Spleen (tissue), 11 donors: Measurements from ENCODE around the gene DSTYK. TPM values are rescaled to one million over a fixed set of nuclear protein-coding genes. Genes with fewer than 3 reads are reported as not detected.

ENCODE experiments used
- DNase-seq: peaks from one replicate; pipeline ENCODE4 v3.0.0-alpha.2; 2020
- H3K27ac ChIP-seq, 8 donors: fragments of 200-600 bp; sonication (generic) in 7 of 8; 1 replicate in 4 of 8; 2 replicates in 4 of 8; pipeline versions ENCODE4 v1.5.0 to v1.8.0; 2016 to 2021; ENCODE audit warnings: inconsistent platforms in 4 of 8, mild to moderate bottlenecking in 4 of 8, moderate library complexity in 1 of 8
- H3K27me3 ChIP-seq, 7 donors: fragments of 200-600 bp; sonication (generic) in 6 of 7; replicated peaks in 1 of 7; 1 replicate in 4 of 7; 2 replicates in 3 of 7; pipeline versions ENCODE4 v1.5.0 to v1.8.0; 2016 to 2021; ENCODE audit warnings: inconsistent platforms in 3 of 7, mild to moderate bottlenecking in 1 of 7
- H3K36me3 ChIP-seq, 6 donors: fragments of 200-600 bp; sonication (generic) in 5 of 6; 1 replicate in 4 of 6; 2 replicates in 2 of 6; pipeline versions ENCODE4 v1.5.0 to v1.8.0; 2016 to 2021; ENCODE audit warnings: inconsistent platforms in 2 of 6
- H3K4me1 ChIP-seq, 6 donors: fragments of 200-600 bp; sonication (generic) in 5 of 6; 1 replicate in 3 of 6; 2 replicates in 3 of 6; pipeline versions ENCODE4 v1.5.0 to v1.8.0; 2016 to 2021; ENCODE audit warnings: inconsistent platforms in 3 of 6
- H3K4me3 ChIP-seq, 8 donors: fragments of 200-600 bp; sonication (generic) in 7 of 8; 1 replicate in 4 of 8; 2 replicates in 4 of 8; pipeline versions ENCODE4 v1.5.0 to v1.8.0; 2016 to 2021; ENCODE audit warnings: inconsistent platforms in 4 of 8, mild to moderate bottlenecking in 4 of 8, moderate library complexity in 2 of 8
- H3K9me3 ChIP-seq, 8 donors: fragments of 200-600 bp; sonication (generic) in 7 of 8; 1 replicate in 4 of 8; 2 replicates in 4 of 8; pipeline versions ENCODE4 v1.5.0 to v1.8.0; 2016 to 2021; ENCODE audit warnings: inconsistent platforms in 4 of 8
- CTCF ChIP-seq, 11 experiments: fragments of 200-600 bp in 7 of 11; fragments of 450-650 bp in 4 of 11; sonication (generic) in 4 of 11; IDR thresholded peaks in 8 of 11; conservative IDR thresholded peaks in 3 of 11; 1 replicate in 7 of 11; 2 replicates in 4 of 11; pipeline versions ENCODE4 v1.4.0 to v1.8.0; 2016 to 2021; ENCODE audit warnings: antibody characterized with exemption in 11 of 11, inconsistent platforms in 4 of 11, mild to moderate bottlenecking in 1 of 11
- POLR2A ChIP-seq, 3 donors: fragments of 450-650 bp; IDR thresholded peaks; one replicate each; pipeline ENCODE4 v1.5.1; 2017; ENCODE audit warnings: antibody characterized with exemption in 3 of 3, mild to moderate bottlenecking in 1 of 3
- POLR2AphosphoS5 ChIP-seq, 3 donors: sonication (generic); formaldehyde crosslinking; IDR thresholded peaks; one replicate each; pipeline ENCODE4 v1.5.1; 2017; ENCODE audit warnings: antibody characterized with exemption in 3 of 3
- WGBS, 5 donors: extraction: QIAGEN DNeasy Blood & Tissue Kit in 3 of 5; methylation state at CpG; one replicate each; pipeline versions ENCODE4 v1.1.5 to v1.1.7; 2013 to 2018; 5-methylcytosine and 5-hydroxymethylcytosine counted together
- intact Hi-C: fragments of 100-400 bp; cut with DNase I; formaldehyde crosslinking; loops from one replicate; pipeline ENCODE4 v1.15.0; 2023; ENCODE audit warnings: low total_unique reads
- polyA plus RNA-seq, 3 donors: library from polyadenylated mRNA; stranded (reverse); fragments of 200-250 nt; gene quantifications; one replicate each; pipeline ENCODE4 v1.2.1, GENCODE V29; 2013
- total RNA-seq, 7 donors: library from RNA; depleted of rRNA in 3 of 7; stranded (reverse); fragments of >200 nt in 3 of 7; fragmentation: NEBNext Ultra II Directional in 4 of 7; extraction: Animal tissue kit (Norgen Biotek cat#: 25700) in 4 of 7; gene quantifications; one replicate each; pipeline versions ENCODE4 v1.1.0 to v1.2.1, GENCODE V29; 2016 to 2021
- donor health status: healthy with polysubstance abuse.
- donor health status: DM: no; HTN: no; CAD: no; lungs with moderate emphysema.
- donor health status: DM: no; HTN: no; CAD: no.
- donor health status: Bipolar disorder and iron deficiency.
- donor health status: healthy.
- donor health status: DM: no; HTN: no; CAD: no.
- donor health status: DM: yes; HTN: yes; CAD: no.

DSTYK gene
- total and polyA plus RNA-seq, 10 donors, result 2.2 to 24.3 (median 16.1) TPM

- no peaks in the 10 kb centered on the region for H3K9me3 ChIP-seq
- DNase-seq, result no peak
- H3K4me1 ChIP-seq, result peaks cover 25 to 75% (median 48%) of the 10 kb centered on the region in 6 donors
- TF ChIP-seq POLR2AphosphoS5 (IDR thresholded peaks at IDR 0.05) (no peak), CTCF (IDR thresholded peaks at IDR 0.05 in 8 of 11, conservative IDR thresholded peaks at IDR 0.05 in 3 of 11) (no peak), POLR2A (IDR thresholded peaks at IDR 0.05) (no peak)
- H3K36me3 ChIP-seq, result peaks cover 0 to 59% (median 19%) of the 10 kb centered on the region in 6 donors
- H3K4me3 ChIP-seq, result no peak overlapping the region
- intact Hi-C loops, result no loop called here
- no peak overlapping the region for H3K27ac ChIP-seq
- WGBS, 5 donors, result 33 to 55% (median 43%) methylated on average over 2 of the region's 2 CpGs
- no peaks in the 10 kb centered on the region for H3K27me3 ChIP-seq
These were observed 92.8 kb downstream of the DSTYK start for GRCh38 chr1:205118752-205119151.

GRCh38 chr1:205111354-205111753, 100.1 kb downstream of the DSTYK start:
- H3K27ac ChIP-seq, result no peak overlapping the region
- H3K4me3 ChIP-seq, result no peak overlapping the region
- H3K9me3 ChIP-seq, result no peaks in the 10 kb centered on the region
- intact Hi-C loops, result no loop called here
- no peaks in the 10 kb centered on the region for H3K27me3 ChIP-seq
- no peak for DNase-seq
- H3K4me1 ChIP-seq, result peaks cover 0 to 30% (median 3%) of the 10 kb centered on the region in 6 donors
- peaks cover 0 to 100% (median 47%) of the 10 kb centered on the region in 6 donors for H3K36me3 ChIP-seq
- TF ChIP-seq POLR2A (IDR thresholded peaks at IDR 0.05) (no peak), CTCF (IDR thresholded peaks at IDR 0.05 in 8 of 11, conservative IDR thresholded peaks at IDR 0.05 in 3 of 11) (no peak), POLR2AphosphoS5 (IDR thresholded peaks at IDR 0.05) (no peak)

GRCh38 chr1:205109711-205110110, 101.8 kb downstream of the DSTYK start:
- no peak for TF ChIP-seq POLR2AphosphoS5 (IDR thresholded peaks at IDR 0.05)
- TF ChIP-seq POLR2A (IDR thresholded peaks at IDR 0.05), result no peak
- no peak for TF ChIP-seq CTCF (IDR thresholded peaks at IDR 0.05 in 8 of 11, conservative IDR thresholded peaks at IDR 0.05 in 3 of 11)
- Histone ChIP-seq H3K9me3 (no peaks in the 10 kb centered on the region), H3K27me3 (no peaks in the 10 kb centered on the region), H3K27ac (no peak overlapping the region), H3K36me3 (peaks cover 3 to 100% (median 56%) of the 10 kb centered on the region in 6 donors), H3K4me3 (no peak overlapping the region), H3K4me1 (peaks cover 0 to 17% (median 0%) of the 10 kb centered on the region in 6 donors)
- no peak for DNase-seq
- intact Hi-C loops, result no loop called here
- WGBS, 5 donors, result 75 to 94% (median 87%) methylated on average over 5 of the region's 5 CpGs

GRCh38 chr1:205109269-205109668, 102.2 kb downstream of the DSTYK start:
- intact Hi-C loops, result no loop called here
- no peak for DNase-seq
- 72 to 90% (median 84%) methylated on average over 1 of the region's 1 CpG for WGBS, 5 donors
- Histone ChIP-seq H3K27me3 (no peaks in the 10 kb centered on the region), H3K4me1 (peaks cover 0 to 17% (median 0%) of the 10 kb centered on the region in 6 donors), H3K4me3 (no peak overlapping the region), H3K27ac (no peak overlapping the region), H3K9me3 (no peaks in the 10 kb centered on the region), H3K36me3 (peaks cover 3 to 100% (median 59%) of the 10 kb centered on the region in 6 donors)
- TF ChIP-seq POLR2AphosphoS5 (IDR thresholded peaks at IDR 0.05) (no peak), POLR2A (IDR thresholded peaks at IDR 0.05) (no peak), CTCF (IDR thresholded peaks at IDR 0.05 in 8 of 11, conservative IDR thresholded peaks at IDR 0.05 in 3 of 11) (no peak)
